Calu3 (cell line): ENCODE results near the gene EEF1G. TPM values are rescaled to one million over a fixed set of nuclear protein-coding genes. Genes with fewer than 3 reads are reported as not detected.
"Not testable (repeated sequence)": the region's sequence is repeated elsewhere in the genome, so short reads cannot be mapped to it uniquely, and the experiment has no call there.

Experiments
- BruUV-seq: library from RNA; stranded (reverse); fragments of 400-500 nt; replicated peaks from 2 replicates; lab custom pipeline; 2021; lab: Mats Ljungman, UMichigan
- CTCF ChIA-PET: fragments of 300-600 bp; sonication (Branson Sonifier 250); formaldehyde crosslinking; loops from one replicate; lab custom pipeline; 2022; ENCODE audit warnings: antibody characterized with exemption; lab: Charles Lee
- DNase-seq: peaks from one replicate; pipeline ENCODE4 v3.0.0; 2022
- H3K27ac Mint-ChIP-seq: one replicate; pipeline ENCODE4 v1.8.0; 2022; ENCODE audit warnings: mixed read lengths; ENCODE audit not compliant: unreplicated experiment
- H3K27me3 Mint-ChIP-seq: one replicate; pipeline ENCODE4 v1.8.0; 2022; ENCODE audit warnings: mixed read lengths; ENCODE audit not compliant: unreplicated experiment
- H3K36me3 Mint-ChIP-seq: one replicate; pipeline ENCODE4 v1.8.0; 2022; ENCODE audit warnings: mild to moderate bottlenecking, moderate library complexity, mixed read lengths; ENCODE audit not compliant: insufficient read depth, unreplicated experiment
- H3K4me1 Mint-ChIP-seq: one replicate; pipeline ENCODE4 v1.8.0; 2022; ENCODE audit warnings: mild to moderate bottlenecking, low read depth, mixed read lengths; ENCODE audit not compliant: unreplicated experiment
- H3K4me3 Mint-ChIP-seq: one replicate; pipeline ENCODE4 v1.8.0; 2022; ENCODE audit warnings: mild to moderate bottlenecking, low read depth, moderate library complexity, mixed read lengths; ENCODE audit not compliant: unreplicated experiment
- H3K9me3 Mint-ChIP-seq: one replicate; pipeline ENCODE4 v1.8.0; 2022; ENCODE audit warnings: low read depth, mixed read lengths; ENCODE audit not compliant: unreplicated experiment
- CTCF ChIP-seq: fragments of 200-600 bp; IDR thresholded peaks from one replicate; pipeline ENCODE4 v1.8.0; 2022; ENCODE audit warnings: antibody characterized with exemption; ENCODE audit not compliant: unreplicated experiment
- intact Hi-C: fragments of 100-400 bp; cut with micrococcal nuclease; formaldehyde crosslinking; loops from one replicate; pipeline ENCODE4 v1.10.0; 2022; ENCODE audit not compliant: unreplicated experiment
- total RNA-seq: library from RNA; stranded (reverse); gene quantifications from 2 replicates; pipeline ENCODE4 v1.2.3, GENCODE V29; 2022

EEF1G gene
- total RNA-seq, 1 experiment from 2014 or later, result 1,189 TPM

- Mint-ChIP-seq H3K27me3 (no peaks in the 10 kb centered on the region), H3K9me3 (no peaks in the 10 kb centered on the region), H3K36me3 (peaks cover 92% of the 10 kb centered on the region), H3K4me1 (peaks cover 61% of the 10 kb centered on the region), H3K27ac (peak overlapping the region; percentile 76), H3K4me3 (peak overlapping the region; percentile 16)
- peak; percentile 89 for TF ChIP-seq CTCF
- peak; percentile 97 for DNase-seq
- BruUV-seq, result no TSS peak
- intact Hi-C loops, result loop anchor here (1.0 to 5.0 kb wide), 4 partner anchors 14 to 166 kb away; partner anchors contain the start of gene AHNAK
- CTCF ChIA-PET, result interaction anchor here (0.6 to 3.8 kb wide), 21 partner anchors 9 to 271 kb away, joined by 3 to 86 read pairs (median 7); partner anchors contain the start of genes AHNAK, B3GAT3, EEF1G and MTA2
Observed at GRCh38 chr11:62560566-62561103, 13.1 kb downstream of the EEF1G start.

DNA sequence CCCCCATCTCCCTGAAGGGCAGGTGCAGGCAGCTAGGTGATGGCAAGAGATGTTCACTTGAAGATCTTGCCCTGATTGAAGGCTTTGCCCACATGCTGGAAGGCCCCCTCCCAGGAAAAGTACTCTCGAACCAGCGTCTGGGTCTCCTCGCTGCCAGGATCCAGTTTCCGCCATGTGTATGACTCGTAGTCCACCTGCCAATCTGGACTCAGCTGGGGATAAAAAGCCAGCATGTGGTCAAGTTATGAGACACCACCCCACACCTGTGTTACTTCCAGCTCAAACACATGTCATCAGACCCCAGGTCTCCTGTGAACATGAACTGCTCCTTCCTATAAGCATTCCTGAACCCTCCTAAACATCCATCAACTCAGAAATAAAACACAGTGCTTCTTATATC, 14.1 kb downstream of the EEF1G start:
- H3K27ac Mint-ChIP-seq, result peak overlapping the region; percentile 76
- H3K9me3 Mint-ChIP-seq, H3K27me3 Mint-ChIP-seq, DNase-seq, BruUV-seq: not testable (repeated sequence)
- H3K36me3 Mint-ChIP-seq, result peaks cover 89% of the 10 kb centered on the region
- peak overlapping the region; percentile 16 for H3K4me3 Mint-ChIP-seq
- CTCF ChIA-PET, result interaction anchor here (0.6 to 3.8 kb wide), 11 partner anchors 8 to 137 kb away, joined by 3 to 86 read pairs (median 4); partner anchors contain the start of genes AHNAK, B3GAT3 and TUT1
- intact Hi-C loops, result loop anchor here (1.0 to 5.0 kb wide), 4 partner anchors 13 to 165 kb away; partner anchors contain the start of gene AHNAK
- H3K4me1 Mint-ChIP-seq, result peaks cover 67% of the 10 kb centered on the region

DNA sequence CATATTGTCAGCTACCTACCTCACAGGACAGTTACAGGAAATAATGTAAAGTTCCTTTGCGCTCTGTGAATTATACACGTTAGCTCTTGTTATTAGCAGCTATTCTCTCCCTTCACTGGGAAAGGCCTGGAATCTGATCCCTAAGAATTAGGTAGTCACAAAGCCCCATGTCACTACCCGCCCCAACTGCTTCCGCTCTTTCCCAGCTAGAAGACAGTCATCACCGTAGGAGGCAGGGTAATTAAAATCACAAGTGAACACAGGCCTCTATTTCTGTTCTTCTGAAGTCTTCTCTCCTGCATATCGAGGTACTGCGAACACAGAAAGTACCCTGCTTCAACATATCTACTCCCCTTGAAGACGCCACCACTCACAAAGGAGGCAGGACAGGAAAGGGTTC, 14.5 kb downstream of the EEF1G start:
- H3K36me3 Mint-ChIP-seq, result peaks cover 90% of the 10 kb centered on the region
- no peaks in the 10 kb centered on the region for H3K27me3 Mint-ChIP-seq
- CTCF ChIA-PET, result interaction anchor here (0.6 to 3.8 kb wide), 5 partner anchors 8 to 134 kb away, joined by 3 to 86 read pairs (median 4); partner anchors contain the start of genes AHNAK and B3GAT3
- H3K4me3 Mint-ChIP-seq, result no peak overlapping the region
- intact Hi-C loops, result no loop called here
- no peaks in the 10 kb centered on the region for H3K9me3 Mint-ChIP-seq
- H3K4me1 Mint-ChIP-seq, result peaks cover 71% of the 10 kb centered on the region
- no peak for DNase-seq
- no peak overlapping the region for H3K27ac Mint-ChIP-seq
- no peak for TF ChIP-seq CTCF
- BruUV-seq, result no TSS peak

DNA sequence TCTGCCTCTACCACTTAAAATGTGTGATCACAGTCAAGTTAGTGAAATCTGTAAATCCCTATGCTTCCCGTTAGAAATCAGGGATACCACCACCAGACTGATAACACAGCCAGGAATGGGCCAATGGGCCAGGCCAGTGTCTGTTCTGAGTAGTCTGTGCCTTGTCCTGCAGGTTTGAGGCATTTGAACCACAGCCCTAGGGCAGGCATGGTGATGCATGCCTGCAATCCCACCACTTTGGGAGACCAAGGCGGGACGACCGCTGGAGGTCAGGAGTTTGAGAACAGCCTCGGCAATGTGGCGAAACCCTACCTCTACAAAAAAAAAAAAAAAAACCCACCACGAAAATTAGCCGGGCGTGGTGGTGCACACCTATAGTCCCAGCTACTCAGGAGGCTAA, 15.0 kb downstream of the EEF1G start:
- H3K4me3 Mint-ChIP-seq, result no peak overlapping the region
- BruUV-seq, result no TSS peak
- TF ChIP-seq CTCF, result no peak
- peaks cover 90% of the 10 kb centered on the region for H3K36me3 Mint-ChIP-seq
- peaks cover 76% of the 10 kb centered on the region for H3K4me1 Mint-ChIP-seq
- H3K27me3 Mint-ChIP-seq, result no peaks in the 10 kb centered on the region
- no peak for DNase-seq
- CTCF ChIA-PET, result interaction anchor here (0.8 to 3.8 kb wide), 2 partner anchors 13 to 134 kb away, joined by 3 to 86 read pairs; partner anchors contain the start of gene AHNAK
- H3K27ac Mint-ChIP-seq, result no peak overlapping the region
- intact Hi-C loops, result no loop called here
- no peaks in the 10 kb centered on the region for H3K9me3 Mint-ChIP-seq
